ENCODE measurements around the gene AHI1.
"Not testable (repeated sequence)": the region's sequence is repeated elsewhere in the genome, so short reads cannot be mapped to it uniquely, and the experiment has no call there.

Gene AHI1

GRCh38 chr6:135347887-135348286, 149.7 kb downstream of the AHI1 start:
- H3K27ac ChIP-seq (ENCODE audit: low read depth in 2 of 2, low read length in 2 of 2): no peak overlapping the region
- H3K27me3 ChIP-seq (ENCODE audit: control insufficient read depth in 2 of 2, insufficient read depth in 2 of 2, low read length in 2 of 2): no peaks in the 10 kb centered on the region
- H3K9ac ChIP-seq (ENCODE audit: low read depth in 1 of 2, low read length in 2 of 2): no peak overlapping the region
- H3K4me1 ChIP-seq (ENCODE audit: control insufficient read depth in 2 of 2, insufficient read depth in 2 of 2, low read length in 2 of 2): peaks cover 0 to 3% of the 10 kb centered on the region in 2 donors
- no peak overlapping the region for H3K4me3 ChIP-seq (ENCODE audit: low read length in 2 of 2)
- H3K36me3 ChIP-seq (ENCODE audit: control insufficient read depth in 2 of 2, insufficient read depth in 2 of 2, low read length in 2 of 2): no peaks in the 10 kb centered on the region
- H3K9me3 ChIP-seq (ENCODE audit: control insufficient read depth in 2 of 2, low read length in 2 of 2): no peaks in the 10 kb centered on the region

GRCh38 chr6:135346747-135347146, 150.8 kb downstream of the AHI1 start:
- Histone ChIP-seq H3K9me3 (ENCODE audit: control insufficient read depth in 2 of 2, low read length in 2 of 2) (no peaks in the 10 kb centered on the region), H3K27ac (ENCODE audit: low read depth in 2 of 2, low read length in 2 of 2) (no peak overlapping the region), H3K4me1 (ENCODE audit: control insufficient read depth in 2 of 2, insufficient read depth in 2 of 2, low read length in 2 of 2) (no peaks in the 10 kb centered on the region), H3K4me3 (ENCODE audit: low read length in 2 of 2) (no peak overlapping the region), H3K36me3 (ENCODE audit: control insufficient read depth in 2 of 2, insufficient read depth in 2 of 2, low read length in 2 of 2) (no peaks in the 10 kb centered on the region), H3K9ac (ENCODE audit: low read depth in 1 of 2, low read length in 2 of 2) (no peak overlapping the region), H3K27me3 (ENCODE audit: control insufficient read depth in 2 of 2, insufficient read depth in 2 of 2, low read length in 2 of 2) (no peaks in the 10 kb centered on the region)

- no peak overlapping the region for H3K4me3 ChIP-seq (ENCODE audit: low read length in 2 of 2)
- H3K27me3 ChIP-seq (ENCODE audit: control insufficient read depth in 2 of 2, insufficient read depth in 2 of 2, low read length in 2 of 2): no peaks in the 10 kb centered on the region
- no peaks in the 10 kb centered on the region for H3K36me3 ChIP-seq (ENCODE audit: control insufficient read depth in 2 of 2, insufficient read depth in 2 of 2, low read length in 2 of 2)
- H3K9ac ChIP-seq (ENCODE audit: low read depth in 1 of 2, low read length in 2 of 2): no peak overlapping the region
- no peaks in the 10 kb centered on the region for H3K9me3 ChIP-seq (ENCODE audit: control insufficient read depth in 2 of 2, low read length in 2 of 2)
- H3K4me1 ChIP-seq (ENCODE audit: control insufficient read depth in 2 of 2, insufficient read depth in 2 of 2, low read length in 2 of 2): no peaks in the 10 kb centered on the region
- H3K27ac ChIP-seq (ENCODE audit: low read depth in 2 of 2, low read length in 2 of 2): no peak overlapping the region
Observed at GRCh38 chr6:135344526-135344925, 153.0 kb downstream of the AHI1 start.

GRCh38 chr6:135339920-135340319, 157.6 kb downstream of the AHI1 start:
- not testable (repeated sequence) for H3K9me3 ChIP-seq (ENCODE audit: control insufficient read depth in 2 of 2, low read length in 2 of 2); H3K27me3 ChIP-seq (ENCODE audit: control insufficient read depth in 2 of 2, insufficient read depth in 2 of 2, low read length in 2 of 2); H3K4me3 ChIP-seq (ENCODE audit: low read length in 2 of 2); H3K9ac ChIP-seq (ENCODE audit: low read depth in 1 of 2, low read length in 2 of 2); H3K27ac ChIP-seq (ENCODE audit: low read depth in 2 of 2, low read length in 2 of 2); H3K4me1 ChIP-seq (ENCODE audit: control insufficient read depth in 2 of 2, insufficient read depth in 2 of 2, low read length in 2 of 2); H3K36me3 ChIP-seq (ENCODE audit: control insufficient read depth in 2 of 2, insufficient read depth in 2 of 2, low read length in 2 of 2)

- Histone ChIP-seq H3K9me3 (ENCODE audit: control insufficient read depth in 2 of 2, low read length in 2 of 2) (no peaks in the 10 kb centered on the region), H3K36me3 (ENCODE audit: control insufficient read depth in 2 of 2, insufficient read depth in 2 of 2, low read length in 2 of 2) (no peaks in the 10 kb centered on the region), H3K4me1 (ENCODE audit: control insufficient read depth in 2 of 2, insufficient read depth in 2 of 2, low read length in 2 of 2) (peaks cover 0 to 2% of the 10 kb centered on the region in 2 donors), H3K9ac (ENCODE audit: low read depth in 1 of 2, low read length in 2 of 2) (no peak overlapping the region), H3K27me3 (ENCODE audit: control insufficient read depth in 2 of 2, insufficient read depth in 2 of 2, low read length in 2 of 2) (no peaks in the 10 kb centered on the region), H3K27ac (ENCODE audit: low read depth in 2 of 2, low read length in 2 of 2) (no peak overlapping the region), H3K4me3 (ENCODE audit: low read length in 2 of 2) (no peak overlapping the region)
Observed at GRCh38 chr6:135334169-135334568, 163.4 kb downstream of the AHI1 start.

GRCh38 chr6:135331002-135331401, 166.5 kb downstream of the AHI1 start:
- H3K36me3 ChIP-seq (ENCODE audit: control insufficient read depth in 2 of 2, insufficient read depth in 2 of 2, low read length in 2 of 2): no peaks in the 10 kb centered on the region
- H3K9ac ChIP-seq (ENCODE audit: low read depth in 1 of 2, low read length in 2 of 2): no peak overlapping the region
- H3K4me1 ChIP-seq (ENCODE audit: control insufficient read depth in 2 of 2, insufficient read depth in 2 of 2, low read length in 2 of 2): peaks cover 0 to 2% of the 10 kb centered on the region in 2 donors
- no peak overlapping the region for H3K27ac ChIP-seq (ENCODE audit: low read depth in 2 of 2, low read length in 2 of 2)
- H3K4me3 ChIP-seq (ENCODE audit: low read length in 2 of 2): no peak overlapping the region
- no peaks in the 10 kb centered on the region for H3K27me3 ChIP-seq (ENCODE audit: control insufficient read depth in 2 of 2, insufficient read depth in 2 of 2, low read length in 2 of 2)
- H3K9me3 ChIP-seq (ENCODE audit: control insufficient read depth in 2 of 2, low read length in 2 of 2): no peaks in the 10 kb centered on the region

- Histone ChIP-seq H3K9me3 (ENCODE audit: control insufficient read depth in 2 of 2, low read length in 2 of 2) (no peaks in the 10 kb centered on the region), H3K36me3 (ENCODE audit: control insufficient read depth in 2 of 2, insufficient read depth in 2 of 2, low read length in 2 of 2) (no peaks in the 10 kb centered on the region), H3K27me3 (ENCODE audit: control insufficient read depth in 2 of 2, insufficient read depth in 2 of 2, low read length in 2 of 2) (no peaks in the 10 kb centered on the region), H3K4me3 (ENCODE audit: low read length in 2 of 2) (no peak overlapping the region), H3K27ac (ENCODE audit: low read depth in 2 of 2, low read length in 2 of 2) (no peak overlapping the region), H3K9ac (ENCODE audit: low read depth in 1 of 2, low read length in 2 of 2) (no peak overlapping the region), H3K4me1 (ENCODE audit: control insufficient read depth in 2 of 2, insufficient read depth in 2 of 2, low read length in 2 of 2) (peaks cover 2 to 3% of the 10 kb centered on the region in 2 donors)
Observed at GRCh38 chr6:135329851-135330803, 167.4 kb downstream of the AHI1 start.

GRCh38 chr6:135328136-135328535, 169.4 kb downstream of the AHI1 start:
- Histone ChIP-seq H3K27me3 (ENCODE audit: control insufficient read depth in 2 of 2, insufficient read depth in 2 of 2, low read length in 2 of 2) (no peaks in the 10 kb centered on the region), H3K9me3 (ENCODE audit: control insufficient read depth in 2 of 2, low read length in 2 of 2) (no peaks in the 10 kb centered on the region), H3K4me3 (ENCODE audit: low read length in 2 of 2) (no peak overlapping the region), H3K36me3 (ENCODE audit: control insufficient read depth in 2 of 2, insufficient read depth in 2 of 2, low read length in 2 of 2) (no peaks in the 10 kb centered on the region), H3K27ac (ENCODE audit: low read depth in 2 of 2, low read length in 2 of 2) (no peak overlapping the region), H3K4me1 (ENCODE audit: control insufficient read depth in 2 of 2, insufficient read depth in 2 of 2, low read length in 2 of 2) (peaks cover 0 to 3% of the 10 kb centered on the region in 2 donors), H3K9ac (ENCODE audit: low read depth in 1 of 2, low read length in 2 of 2) (no peak overlapping the region)

- Histone ChIP-seq H3K4me1 (ENCODE audit: control insufficient read depth in 2 of 2, insufficient read depth in 2 of 2, low read length in 2 of 2) (peaks cover 0 to 3% of the 10 kb centered on the region in 2 donors), H3K9ac (ENCODE audit: low read depth in 1 of 2, low read length in 2 of 2) (no peak overlapping the region), H3K9me3 (ENCODE audit: control insufficient read depth in 2 of 2, low read length in 2 of 2) (no peaks in the 10 kb centered on the region), H3K4me3 (ENCODE audit: low read length in 2 of 2) (no peak overlapping the region), H3K27ac (ENCODE audit: low read depth in 2 of 2, low read length in 2 of 2) (no peak overlapping the region), H3K27me3 (ENCODE audit: control insufficient read depth in 2 of 2, insufficient read depth in 2 of 2, low read length in 2 of 2) (no peaks in the 10 kb centered on the region), H3K36me3 (ENCODE audit: control insufficient read depth in 2 of 2, insufficient read depth in 2 of 2, low read length in 2 of 2) (no peaks in the 10 kb centered on the region)
Observed at GRCh38 chr6:135325624-135326424, 171.7 kb downstream of the AHI1 start.

GRCh38 chr6:135324531-135324930, 173.0 kb downstream of the AHI1 start:
- Histone ChIP-seq H3K9me3 (ENCODE audit: control insufficient read depth in 2 of 2, low read length in 2 of 2) (no peaks in the 10 kb centered on the region), H3K4me3 (ENCODE audit: low read length in 2 of 2) (no peak overlapping the region)

More at GRCh38 chr6:135324531-135324930, 173.0 kb downstream of the AHI1 start:
- no peaks in the 10 kb centered on the region for H3K27me3 ChIP-seq (ENCODE audit: control insufficient read depth in 2 of 2, insufficient read depth in 2 of 2, low read length in 2 of 2)
- H3K27ac ChIP-seq (ENCODE audit: low read depth in 2 of 2, low read length in 2 of 2): no peak overlapping the region
- no peaks in the 10 kb centered on the region for H3K36me3 ChIP-seq (ENCODE audit: control insufficient read depth in 2 of 2, insufficient read depth in 2 of 2, low read length in 2 of 2)
- H3K4me1 ChIP-seq (ENCODE audit: control insufficient read depth in 2 of 2, insufficient read depth in 2 of 2, low read length in 2 of 2): peaks cover 0 to 3% of the 10 kb centered on the region in 2 donors
- no peak overlapping the region for H3K9ac ChIP-seq (ENCODE audit: low read depth in 1 of 2, low read length in 2 of 2)
